HepG2 (cell line): ENCODE results near the gene PPP1R3F. TPM values are rescaled to one million over a fixed set of nuclear protein-coding genes. Genes with fewer than 3 reads are reported as not detected.
"Not testable (repeated sequence)": the region's sequence is repeated elsewhere in the genome, so short reads cannot be mapped to it uniquely, and the experiment has no call there.

ENCODE experiments used
- ATAC-seq: fragments of 200-7000 bp; cut with Tn5 transposase; 3 replicates; pipeline ENCODE4 v1.9.1; 2020; ENCODE audit warnings: mild to moderate bottlenecking, moderate library complexity
- BruUV-seq: library from RNA; stranded (reverse); fragments of 400-500 nt; replicated peaks from 2 replicates; lab custom pipeline; 2021; lab: Mats Ljungman, UMichigan
- CTCF ChIA-PET: fragments of 300-600 bp; formaldehyde crosslinking; extraction: SDS; loops from one replicate; lab custom pipeline; 2021; ENCODE audit warnings: low total read pairs, inconsistent platforms, low intra/inter-chr PET ratio; lab: Yijun Ruan, JAX
- POLR2A ChIA-PET: fragments of 350-600 bp; sonication (Branson Sonifier 250); formaldehyde crosslinking; loops from one replicate; lab custom pipeline; 2020; ENCODE audit warnings: antibody characterized with exemption, inconsistent platforms; lab: Yijun Ruan, JAX
- DNase-seq: peaks from one replicate; pipeline ENCODE4 v3.0.0-alpha.2; 2015; ENCODE audit warnings: low spot score
- FAIRE-seq: peaks from 3 replicates; lab custom pipeline; 2011; peaks lifted over from hg19 to GRCh38; lab: Jason Lieb, UNC
- H2AFZ ChIP-seq: one replicate; pipeline ENCODE4 v1.6.1; 2011; ENCODE audit warnings: low read length, inconsistent platforms
- H3K27ac ChIP-seq: fragments of 300-600 bp; 3 replicates; pipeline ENCODE4 v1.8.0; 2011; ENCODE audit warnings: mixed run types, mild to moderate bottlenecking, mixed read lengths, low read length, inconsistent platforms; ENCODE audit not compliant: insufficient read depth; ENCODE audit errors: extremely low read length
- H3K27me3 ChIP-seq, 2 experiments: fragments of 200-600 bp in 1 of 2; 2 replicates in 1 of 2; 3 replicates in 1 of 2; pipeline versions ENCODE4 v1.6.0 to v1.8.0; 2011; ENCODE audit warnings: low read length in 2 of 2, mild to moderate bottlenecking in 2 of 2, moderate library complexity in 2 of 2, inconsistent platforms in 1 of 2; ENCODE audit not compliant: insufficient read depth in 2 of 2, control insufficient read depth in 1 of 2
- H3K36me3 ChIP-seq, 2 experiments: fragments of 200-600 bp in 1 of 2; replicated peaks in 1 of 2; 2 replicates in 1 of 2; 3 replicates in 1 of 2; pipeline versions ENCODE4 v1.5.1 to v1.8.0; 2011; ENCODE audit warnings: low read length in 2 of 2, inconsistent platforms in 1 of 2; ENCODE audit not compliant: insufficient read depth in 2 of 2, control insufficient read depth in 1 of 2
- H3K4me1 ChIP-seq: 2 replicates; pipeline ENCODE4 v1.5.1; 2012; ENCODE audit warnings: low read length, inconsistent platforms; ENCODE audit not compliant: insufficient read depth
- H3K4me2 ChIP-seq: 2 replicates; pipeline ENCODE4 v1.6.0; 2011; ENCODE audit warnings: low read depth, low read length, inconsistent platforms
- H3K4me3 ChIP-seq, 3 experiments: fragments of 200-600 bp in 1 of 3; sonication (generic), shearing (Covaris generic) in 1 of 3; replicated peaks in 1 of 3; 2 replicates each; pipeline ENCODE4 v1.5.1; 2011 to 2016; ENCODE audit warnings: low read length in 3 of 3, inconsistent platforms in 2 of 3, low read depth in 2 of 3, mild to moderate bottlenecking in 2 of 3, control low read depth in 1 of 3, mixed read lengths in 1 of 3; ENCODE audit not compliant: insufficient read depth in 1 of 3
- H3K79me2 ChIP-seq: one replicate; pipeline ENCODE4 v1.6.1; 2011; ENCODE audit warnings: low read length, inconsistent platforms; ENCODE audit not compliant: insufficient read depth
- H3K9ac ChIP-seq: 2 replicates; pipeline ENCODE4 v1.6.0; 2011; ENCODE audit warnings: mild to moderate bottlenecking, low read depth, low read length, inconsistent platforms; ENCODE audit not compliant: insufficient read depth
- H3K9me3 ChIP-seq: 2 replicates; pipeline ENCODE4 v1.5.1; 2012; ENCODE audit warnings: mild to moderate bottlenecking, low read length
- H4K20me1 ChIP-seq: 2 replicates; pipeline ENCODE4 v1.6.0; 2011; ENCODE audit warnings: inconsistent platforms, mild to moderate bottlenecking, low read length, moderate library complexity; ENCODE audit not compliant: insufficient read depth
- WGBS: methylation state at CpG from one replicate; pipeline ENCODE4 v1.1.6; 2017; ENCODE audit warnings: low lambda C conversion rate; 5-methylcytosine and 5-hydroxymethylcytosine counted together
- in situ Hi-C: cut with HindIII; loops from 2 replicates; pipeline ENCODE4 v1.10.0; 2017; ENCODE audit warnings: low pct_unique_long_range_greater_than_20kb; ENCODE audit not compliant: extremely low pct_ligation_motif_present
- intact Hi-C: fragments of 100-400 bp; cut with micrococcal nuclease; formaldehyde crosslinking; loops from one replicate; pipeline ENCODE4 v1.10.0; 2022; ENCODE audit not compliant: unreplicated experiment
- polyA plus RNA-seq, 8 experiments: library from polyadenylated mRNA; depleted of rRNA in 3 of 8; stranded (reverse) in 7 of 8; unstranded in 1 of 8; fragments of >200 nt; fragmentation: Illumina TruSeq in 4 of 8; extraction: Trizol in 4 of 8; gene quantifications; 2 replicates each; pipeline versions ENCODE4 v1.2.1 to v1.2.3, GENCODE V29; 2011 to 2016; ENCODE audit warnings: low read depth in 4 of 8, missing spikeins in 1 of 8, mixed read lengths in 1 of 8; ENCODE audit not compliant: insufficient read depth in 1 of 8
- total RNA-seq, 5 experiments: library from RNA; depleted of rRNA; stranded (reverse); fragments of >200 nt; fragmentation: Illumina TruSeq; extraction: Trizol; gene quantifications; 2 replicates each; pipeline ENCODE4 v1.2.3, GENCODE V29; 2016; ENCODE audit warnings: low read depth in 1 of 5

PPP1R3F gene
- total and polyA plus RNA-seq, 2 of the 13 experiments (the other 11 are each of a cell fraction or from before 2014, with no cell fraction given) = 0.82 to 0.84 TPM

DNA sequence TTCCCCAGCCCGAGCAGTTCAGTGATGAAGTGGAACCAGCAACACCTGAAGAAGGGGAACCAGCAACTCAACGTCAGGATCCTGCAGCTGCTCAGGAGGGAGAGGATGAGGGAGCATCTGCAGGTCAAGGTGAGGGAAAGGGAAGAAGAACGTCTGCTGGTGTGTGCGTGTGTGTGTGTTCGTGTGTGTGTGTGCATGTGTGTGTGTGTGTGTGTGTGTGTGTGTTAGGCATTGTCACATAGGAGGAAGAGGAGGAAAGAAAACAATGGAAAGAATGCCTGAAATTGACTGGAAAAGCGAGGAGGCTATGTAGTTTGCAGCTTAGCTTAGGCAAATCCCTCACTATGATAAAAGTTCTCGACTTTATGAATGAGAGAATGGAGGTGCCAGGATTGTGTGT, 54.1 kb downstream of the PPP1R3F start:
- H3K36me3 ChIP-seq, BruUV-seq, FAIRE-seq, H2AFZ ChIP-seq, H3K4me3 ChIP-seq, H4K20me1 ChIP-seq, intact Hi-C loops, H3K4me1 ChIP-seq, in situ Hi-C loops, CTCF ChIA-PET, H3K9me3 ChIP-seq, DNase-seq, H3K27ac ChIP-seq, H3K79me2 ChIP-seq, H3K4me2 ChIP-seq, ATAC-seq, H3K27me3 ChIP-seq, POLR2A ChIA-PET, H3K9ac ChIP-seq: not testable (repeated sequence)
- WGBS = 50% methylated on average over 2 of the region's 7 CpGs

- H3K9me3 ChIP-seq, FAIRE-seq, intact Hi-C loops: not testable (repeated sequence)
Measured at GRCh38 chrX:49330421-49330820, 60.8 kb downstream of the PPP1R3F start.

DNA sequence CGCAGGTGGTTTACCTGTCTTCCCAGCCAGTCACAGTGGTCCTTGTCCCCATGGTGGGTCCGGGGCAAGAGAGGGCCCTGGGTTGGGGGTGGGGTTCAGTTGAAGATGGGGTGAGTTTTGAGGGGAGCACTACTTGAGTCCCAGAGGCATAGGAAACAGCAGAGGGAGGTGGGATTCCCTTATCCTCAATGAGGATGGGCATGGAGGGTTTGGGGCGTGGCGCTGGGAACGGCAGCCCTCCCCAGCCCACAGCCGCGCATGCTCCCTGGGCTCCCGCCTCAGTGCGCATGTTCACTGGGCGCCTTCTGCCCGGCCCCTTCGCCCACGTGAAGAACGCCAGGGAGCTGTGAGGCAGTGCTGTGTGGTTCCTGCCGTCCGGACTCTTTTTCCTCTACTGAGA, 61.7 kb downstream of the PPP1R3F start, which contains the start of gene GAGE13:
TSS of gene GAGE13 (plus strand) at position 301 of the 400 bp plus-strand sequence. CDS start 1,156 bp downstream, outside the sequence.
- FAIRE-seq, H3K79me2 ChIP-seq, H3K27me3 ChIP-seq, H3K4me1 ChIP-seq, H3K9ac ChIP-seq, BruUV-seq, H3K4me3 ChIP-seq, POLR2A ChIA-PET, H2AFZ ChIP-seq, H3K4me2 ChIP-seq, H3K36me3 ChIP-seq, DNase-seq, intact Hi-C loops, H3K27ac ChIP-seq, CTCF ChIA-PET, H4K20me1 ChIP-seq, in situ Hi-C loops, H3K9me3 ChIP-seq, ATAC-seq: not testable (repeated sequence)
- WGBS = no CpG with 5 or more reads among the region's 16 CpGs

More at GRCh38 chrX:49330421-49330820, 60.8 kb downstream of the PPP1R3F start:
- H3K79me2 ChIP-seq, H4K20me1 ChIP-seq, H3K4me2 ChIP-seq, DNase-seq, H2AFZ ChIP-seq, ATAC-seq, H3K4me3 ChIP-seq, H3K4me1 ChIP-seq, in situ Hi-C loops, CTCF ChIA-PET, H3K27me3 ChIP-seq, H3K27ac ChIP-seq, BruUV-seq, POLR2A ChIA-PET, H3K36me3 ChIP-seq, H3K9ac ChIP-seq: not testable (repeated sequence)
- WGBS = 21% methylated on average over 6 of the region's 11 CpGs

DNA sequence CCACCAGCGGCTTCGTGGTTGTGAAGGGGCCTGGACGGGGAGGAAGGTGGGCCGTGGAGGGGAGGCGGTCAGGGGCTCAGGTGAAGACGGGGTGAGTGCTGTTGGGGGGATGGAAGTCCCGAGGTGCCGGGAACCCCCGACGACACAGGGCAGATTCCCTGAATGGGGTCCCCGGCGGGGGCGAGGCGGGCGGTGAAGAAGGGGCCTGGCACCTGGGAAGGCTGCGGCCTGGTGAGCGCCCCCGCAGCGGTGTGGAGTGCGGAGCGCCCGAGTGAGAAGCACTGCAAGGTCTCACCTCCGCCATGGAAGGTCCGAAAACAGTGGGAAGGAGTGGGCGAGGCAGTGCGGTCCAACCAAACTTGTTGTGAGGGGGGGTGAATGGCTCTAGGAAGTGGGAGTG, 62.2 kb downstream of the PPP1R3F start:
- H3K36me3 ChIP-seq, H3K9ac ChIP-seq, H3K4me1 ChIP-seq, H3K4me3 ChIP-seq, H3K27me3 ChIP-seq, H3K4me2 ChIP-seq, BruUV-seq, CTCF ChIA-PET, FAIRE-seq, H3K27ac ChIP-seq, H3K9me3 ChIP-seq, ATAC-seq, intact Hi-C loops, POLR2A ChIA-PET, H3K79me2 ChIP-seq, H4K20me1 ChIP-seq, in situ Hi-C loops, H2AFZ ChIP-seq, DNase-seq: not testable (repeated sequence)
- no CpG with 5 or more reads among the region's 26 CpGs for WGBS
